SK-N-SH (cell line): ENCODE measurements around the gene HINT3. TPM values are rescaled to one million over a fixed set of nuclear protein-coding genes. Genes with fewer than 3 reads are reported as not detected.

Source experiments
- CTCF ChIA-PET: fragments of 300-600, 350-600 bp; formaldehyde crosslinking; extraction: SDS; loops from one replicate; lab custom pipeline; 2021; lab: Yijun Ruan, JAX
- POLR2A ChIA-PET: fragments of 350-600 bp; sonication (Branson Sonifier 250); formaldehyde crosslinking; extraction: SDS; loops from one replicate; lab custom pipeline; 2020; ENCODE audit warnings: antibody characterized with exemption, inconsistent platforms; lab: Yijun Ruan, JAX
- DNase-seq: peaks from one replicate; pipeline ENCODE4 v3.0.0; 2012
- H2AFZ ChIP-seq: fragments of 200-600 bp; sonication (generic); 2 replicates; pipeline ENCODE4 v1.8.1; 2016; ENCODE audit warnings: antibody characterized with exemption, mild to moderate bottlenecking, low read depth
- H3F3A ChIP-seq: fragments of 200-600 bp; sonication (generic); replicated peaks from 2 replicates; pipeline ENCODE3; 2016; ENCODE audit warnings: antibody characterized with exemption, mild to moderate bottlenecking; ENCODE audit not compliant: insufficient read depth
- H3K27ac ChIP-seq, 2 experiments: fragments of 200-500 bp in 1 of 2; fragments of 200-600 bp in 1 of 2; sonication (Bioruptor generic) in 1 of 2; sonication (generic), shearing (Covaris generic) in 1 of 2; 2 replicates each; pipeline versions ENCODE4 v1.5.1 to v1.6.1; 2014 to 2016; ENCODE audit warnings: low read depth in 2 of 2, inconsistent platforms in 1 of 2, low read length in 1 of 2, mild to moderate bottlenecking in 1 of 2, mixed read lengths in 1 of 2
- H3K27me3 ChIP-seq: fragments of 200-600 bp; sonication (generic), shearing (Covaris generic); 2 replicates; pipeline ENCODE4 v1.6.1; 2016; ENCODE audit warnings: mixed run types; ENCODE audit not compliant: insufficient read depth
- H3K36me3 ChIP-seq, 2 experiments: fragments of 200-500 bp in 1 of 2; fragments of 200-600 bp in 1 of 2; sonication (Bioruptor generic) in 1 of 2; sonication (generic) in 1 of 2; replicated peaks in 1 of 2; 2 replicates each; pipeline versions ENCODE3 to v1.5.1; 2014 to 2016; ENCODE audit warnings: low read length in 1 of 2, mild to moderate bottlenecking in 1 of 2; ENCODE audit not compliant: insufficient read depth in 2 of 2, control insufficient read depth in 1 of 2
- H3K4me1 ChIP-seq, 2 experiments: fragments of 200-500 bp in 1 of 2; fragments of 200-600 bp in 1 of 2; sonication (Bioruptor generic) in 1 of 2; sonication (generic), shearing (Covaris generic) in 1 of 2; 2 replicates each; pipeline versions ENCODE4 v1.5.1 to v1.6.1; 2014 to 2016; ENCODE audit warnings: low read depth in 1 of 2, low read length in 1 of 2, mixed run types in 1 of 2; ENCODE audit not compliant: insufficient read depth in 2 of 2, control insufficient read depth in 1 of 2
- H3K4me2 ChIP-seq: fragments of 200-600 bp; sonication (generic), shearing (Covaris generic); 2 replicates; pipeline ENCODE4 v1.6.1; 2017; ENCODE audit warnings: mixed run types
- H3K4me3 ChIP-seq, 2 experiments: fragments of 200-500 bp in 1 of 2; fragments of 200-600 bp in 1 of 2; sonication (Bioruptor generic) in 1 of 2; sonication (generic), shearing (Covaris generic) in 1 of 2; 2 replicates each; pipeline versions ENCODE4 v1.5.1 to v1.8.1; 2014 to 2016; ENCODE audit warnings: low read depth in 2 of 2, inconsistent platforms in 1 of 2, low read length in 1 of 2, mild to moderate bottlenecking in 1 of 2, mixed read lengths in 1 of 2, moderate library complexity in 1 of 2
- H3K79me2 ChIP-seq: fragments of 200-600 bp; sonication (generic); 2 replicates; pipeline ENCODE4 v1.8.1; 2017; ENCODE audit warnings: mild to moderate bottlenecking; ENCODE audit not compliant: insufficient read depth
- H3K9ac ChIP-seq: fragments of 200-600 bp; sonication (generic); 2 replicates; pipeline ENCODE4 v1.6.1; 2017; ENCODE audit warnings: mixed run types
- H3K9me2 ChIP-seq: fragments of 200-600 bp; sonication (generic); 2 replicates; pipeline ENCODE4 v1.6.1; 2017; ENCODE audit warnings: mixed run types
- H3K9me3 ChIP-seq: fragments of 200-600 bp; sonication (generic); 2 replicates; pipeline ENCODE4 v1.6.1; 2017; ENCODE audit warnings: mixed run types, mild to moderate bottlenecking, moderate library complexity
- H4K20me1 ChIP-seq: fragments of 200-600 bp; sonication (generic); 2 replicates; pipeline ENCODE4 v1.6.1; 2017; ENCODE audit warnings: mild to moderate bottlenecking, mixed run types; ENCODE audit not compliant: insufficient read depth
- ELF1 ChIP-seq: IDR thresholded peaks from 2 replicates; pipeline ENCODE4 v1.4.0; 2012
- EZH2phosphoT487 ChIP-seq: fragments of 200-600 bp; sonication (generic); IDR thresholded peaks from 2 replicates; pipeline ENCODE4 v1.6.1; 2017; ENCODE audit warnings: low read depth, mixed run types, mild to moderate bottlenecking, antibody characterized with exemption, moderate library complexity, borderline replicate concordance
- GABPA ChIP-seq: IDR thresholded peaks from 2 replicates; pipeline ENCODE4 v1.4.0; 2012; ENCODE audit warnings: low read depth, mild to moderate bottlenecking
- GATA2 ChIP-seq: sonication (generic); formaldehyde crosslinking; IDR thresholded peaks from 2 replicates; pipeline ENCODE4 v1.5.0; 2020; ENCODE audit warnings: mild to moderate bottlenecking, missing genetic modification reagents
- IRF3 ChIP-seq: fragments of 150-350 bp; IDR thresholded peaks from 2 replicates; pipeline ENCODE4 v1.6.1; 2016; ENCODE audit warnings: mild to moderate bottlenecking, low read depth, low read length
- JUND ChIP-seq: IDR thresholded peaks from 2 replicates; pipeline ENCODE4 v1.4.0; 2012
- MEF2A ChIP-seq: IDR thresholded peaks from 2 replicates; pipeline ENCODE4 v1.4.0; 2012; ENCODE audit warnings: low read depth, borderline replicate concordance
- MXI1 ChIP-seq: IDR thresholded peaks from 2 replicates; pipeline ENCODE4 v1.6.1; 2012; ENCODE audit warnings: mild to moderate bottlenecking, low read depth, low read length, improper control_type of control experiment
- NFIC ChIP-seq: IDR thresholded peaks from 2 replicates; pipeline ENCODE4 v1.4.0; 2012; ENCODE audit warnings: borderline replicate concordance
- NRF1 ChIP-seq: IDR thresholded peaks from 2 replicates; pipeline ENCODE4 v1.6.1; 2012; ENCODE audit warnings: low read depth, mild to moderate bottlenecking, low read length
- PBX3 ChIP-seq: IDR thresholded peaks from 2 replicates; pipeline ENCODE4; 2012
- RCOR1 ChIP-seq: fragments of 150-350 bp; IDR thresholded peaks from 2 replicates; pipeline ENCODE4 v1.6.1; 2017; ENCODE audit warnings: antibody characterized with exemption, low read length
- SIN3A ChIP-seq: IDR thresholded peaks from 2 replicates; pipeline ENCODE4 v1.6.1; 2012; ENCODE audit warnings: low read depth, mild to moderate bottlenecking, low read length, moderate library complexity, borderline replicate concordance
- SMC3 ChIP-seq: IDR thresholded peaks from 2 replicates; pipeline ENCODE4 v1.6.1; 2012; ENCODE audit warnings: low read depth, low read length, improper control_type of control experiment
- TAF1 ChIP-seq: IDR thresholded peaks from 2 replicates; pipeline ENCODE4 v1.6.1; 2012; ENCODE audit warnings: low read depth, mild to moderate bottlenecking, low read length, moderate library complexity, borderline replicate concordance
- TEAD4 ChIP-seq: IDR thresholded peaks from 2 replicates; pipeline ENCODE4 v1.4.0; 2012; ENCODE audit warnings: mild to moderate bottlenecking, borderline replicate concordance; ENCODE audit not compliant: insufficient read depth
- WGBS: methylation state at CpG from one replicate; pipeline ENCODE4 v1.1.6; 2017; ENCODE audit warnings: low lambda C conversion rate; 5-methylcytosine and 5-hydroxymethylcytosine counted together
- polyA plus RNA-seq, 3 experiments: library from polyadenylated mRNA; depleted of rRNA; stranded (reverse); fragments of >200 nt; gene quantifications; 2 replicates each; pipeline ENCODE4 v1.2.3, GENCODE V29; 2012
- TF ChIP-seq, protein P1 (sequence below): IDR thresholded peaks from 2 replicates; pipeline ENCODE4 v1.4.0; 2012; ENCODE audit warnings: low read depth
- TF ChIP-seq, protein P2 (sequence below): fragments of 200-600 bp; sonication (generic); IDR thresholded peaks from 2 replicates; pipeline ENCODE4 v1.6.1; 2017; ENCODE audit warnings: antibody characterized with exemption, mild to moderate bottlenecking, moderate library complexity
- TF ChIP-seq, protein P3 (sequence below): fragments of 150-350 bp; IDR thresholded peaks from 2 replicates; pipeline ENCODE4 v1.6.1; 2017; ENCODE audit warnings: antibody characterized with exemption, low read length, low read depth, borderline replicate concordance
- TF ChIP-seq, protein P4 (sequence below): IDR thresholded peaks from 2 replicates; pipeline ENCODE4 v1.4.0; 2012; ENCODE audit warnings: low read depth, borderline replicate concordance

The HINT3 gene
- polyA plus RNA-seq, 1 of the 3 experiments (the other 2 are of a cell fraction): 1.8 TPM

- TF ChIP-seq NRF1 (peak; percentile 87), ELF1 (peak; percentile 85), GATA2 (no peak), EZH2phosphoT487 (no peak), RCOR1 (peak; percentile 49; the same call in 1 of the 2 replicates), PBX3 (no peak)
- TF ChIP-seq, protein P1, sequence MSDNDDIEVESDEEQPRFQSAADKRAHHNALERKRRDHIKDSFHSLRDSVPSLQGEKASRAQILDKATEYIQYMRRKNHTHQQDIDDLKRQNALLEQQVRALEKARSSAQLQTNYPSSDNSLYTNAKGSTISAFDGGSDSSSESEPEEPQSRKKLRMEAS: peak; percentile 53; the same call in 1 of the 2 replicates
- TF ChIP-seq, protein P2, sequence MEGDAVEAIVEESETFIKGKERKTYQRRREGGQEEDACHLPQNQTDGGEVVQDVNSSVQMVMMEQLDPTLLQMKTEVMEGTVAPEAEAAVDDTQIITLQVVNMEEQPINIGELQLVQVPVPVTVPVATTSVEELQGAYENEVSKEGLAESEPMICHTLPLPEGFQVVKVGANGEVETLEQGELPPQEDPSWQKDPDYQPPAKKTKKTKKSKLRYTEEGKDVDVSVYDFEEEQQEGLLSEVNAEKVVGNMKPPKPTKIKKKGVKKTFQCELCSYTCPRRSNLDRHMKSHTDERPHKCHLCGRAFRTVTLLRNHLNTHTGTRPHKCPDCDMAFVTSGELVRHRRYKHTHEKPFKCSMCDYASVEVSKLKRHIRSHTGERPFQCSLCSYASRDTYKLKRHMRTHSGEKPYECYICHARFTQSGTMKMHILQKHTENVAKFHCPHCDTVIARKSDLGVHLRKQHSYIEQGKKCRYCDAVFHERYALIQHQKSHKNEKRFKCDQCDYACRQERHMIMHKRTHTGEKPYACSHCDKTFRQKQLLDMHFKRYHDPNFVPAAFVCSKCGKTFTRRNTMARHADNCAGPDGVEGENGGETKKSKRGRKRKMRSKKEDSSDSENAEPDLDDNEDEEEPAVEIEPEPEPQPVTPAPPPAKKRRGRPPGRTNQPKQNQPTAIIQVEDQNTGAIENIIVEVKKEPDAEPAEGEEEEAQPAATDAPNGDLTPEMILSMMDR: no peak
Measured at GRCh38 chr6:125986301-125987025, 29.9 kb downstream of the HINT3 start, which contains the start of gene TRMT11 (continued).

GRCh38 chr6:125987026-125987617 lies 30.6 kb downstream of the HINT3 start:
- no peaks in the 10 kb centered on the region for H3K27me3 ChIP-seq
- no peaks in the 10 kb centered on the region for H3K36me3 ChIP-seq
- CTCF ChIA-PET: interaction anchor here (0.6 to 3.4 kb wide), 7 partner anchors 9 to 223 kb away, joined by 3 to 23 read pairs (median 5); partner anchors contain the start of gene HINT3
- H4K20me1 ChIP-seq: no peaks in the 10 kb centered on the region
- 26% methylated on average over 10 of the region's 10 CpGs for WGBS
- peaks cover 27% of the 10 kb centered on the region; the same call in 1 of the 2 replicates for H3K79me2 ChIP-seq
- H3K4me3 ChIP-seq: peak overlapping the region; percentile 88 to 98
- H2AFZ ChIP-seq: peak overlapping the region; percentile 99
- peaks cover 3 to 21% of the 10 kb centered on the region in 2 experiments for H3K4me1 ChIP-seq
- no peak for TF ChIP-seq MXI1
- TF ChIP-seq JUND: no peak
- TF ChIP-seq IRF3: no peak
- TF ChIP-seq TAF1: no peak
- TF ChIP-seq GABPA: no peak
- TF ChIP-seq SIN3A: no peak
- TF ChIP-seq GATA2: no peak
- no peak for TF ChIP-seq MEF2A
- no peak for TF ChIP-seq SMC3
- TF ChIP-seq, protein P3, sequence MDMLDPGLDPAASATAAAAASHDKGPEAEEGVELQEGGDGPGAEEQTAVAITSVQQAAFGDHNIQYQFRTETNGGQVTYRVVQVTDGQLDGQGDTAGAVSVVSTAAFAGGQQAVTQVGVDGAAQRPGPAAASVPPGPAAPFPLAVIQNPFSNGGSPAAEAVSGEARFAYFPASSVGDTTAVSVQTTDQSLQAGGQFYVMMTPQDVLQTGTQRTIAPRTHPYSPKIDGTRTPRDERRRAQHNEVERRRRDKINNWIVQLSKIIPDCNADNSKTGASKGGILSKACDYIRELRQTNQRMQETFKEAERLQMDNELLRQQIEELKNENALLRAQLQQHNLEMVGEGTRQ: no peak
- no peak for TF ChIP-seq NFIC
- TF ChIP-seq, protein P4, sequence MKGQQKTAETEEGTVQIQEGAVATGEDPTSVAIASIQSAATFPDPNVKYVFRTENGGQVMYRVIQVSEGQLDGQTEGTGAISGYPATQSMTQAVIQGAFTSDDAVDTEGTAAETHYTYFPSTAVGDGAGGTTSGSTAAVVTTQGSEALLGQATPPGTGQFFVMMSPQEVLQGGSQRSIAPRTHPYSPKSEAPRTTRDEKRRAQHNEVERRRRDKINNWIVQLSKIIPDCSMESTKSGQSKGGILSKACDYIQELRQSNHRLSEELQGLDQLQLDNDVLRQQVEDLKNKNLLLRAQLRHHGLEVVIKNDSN: no peak
- no peak for TF ChIP-seq TEAD4
- peak overlapping the region; percentile 91 for H3K4me2 ChIP-seq
- peak; percentile 9 for DNase-seq
- H3F3A ChIP-seq: peaks cover 17% of the 10 kb centered on the region
- H3K9me3 ChIP-seq: no peaks in the 10 kb centered on the region
- no peaks in the 10 kb centered on the region for H3K9me2 ChIP-seq
- H3K9ac ChIP-seq: peak overlapping the region; percentile 78
- POLR2A ChIA-PET: interaction anchor here (1.0 to 2.9 kb wide), 8 partner anchors 8 to 1532 kb away, joined by 3 to 23 read pairs (median 6); partner anchors contain the start of genes MTCL3, NCOA7 and RNF146
- peak overlapping the region; percentile 53 to 87; a peak in 2 of 4 replicates for H3K27ac ChIP-seq
